H1 (cell line): ENCODE measurements around the gene PTGFR. TPM values are rescaled to one million over a fixed set of nuclear protein-coding genes. Genes with fewer than 3 reads are reported as not detected.

Experiments used
- CTCF ChIA-PET: fragments of 300-600 bp; sonication (Branson Sonifier 250); formaldehyde crosslinking; loops from one replicate; lab custom pipeline; 2021; ENCODE audit not compliant: partially characterized antibody; lab: Charles Lee
- POLR2A ChIA-PET: fragments of 300-600 bp; sonication (Branson Sonifier 250); formaldehyde crosslinking; loops from one replicate; lab custom pipeline; 2021; ENCODE audit warnings: inconsistent platforms; ENCODE audit not compliant: partially characterized antibody; lab: Charles Lee
- DNase-seq, 2 experiments: peaks; one replicate each; pipeline versions ENCODE4 v3.0.0 to v3.0.0-alpha.2; 2010 to 2022; ENCODE audit warnings: low spot score in 2 of 2, low read depth in 1 of 2, mixed read lengths in 1 of 2
- FAIRE-seq: peaks from 2 replicates; lab custom pipeline; 2011; peaks lifted over from hg19 to GRCh38; lab: Jason Lieb, UNC
- H2AFZ ChIP-seq: 2 replicates; pipeline ENCODE4 v1.8.1; 2012; ENCODE audit warnings: low read length, inconsistent platforms
- H2AK5ac ChIP-seq: 2 replicates; pipeline ENCODE4 v1.6.1; 2013; ENCODE audit warnings: low read depth, low read length
- H2BK120ac ChIP-seq: replicated peaks from 2 replicates; pipeline ENCODE3; 2013; ENCODE audit warnings: low read depth, low read length, inconsistent platforms
- H2BK12ac ChIP-seq: 2 replicates; pipeline ENCODE4 v1.6.1; 2013; ENCODE audit warnings: low read depth, low read length
- H2BK15ac ChIP-seq: 2 replicates; pipeline ENCODE4 v1.6.1; 2013; ENCODE audit warnings: low read length
- H2BK20ac ChIP-seq: 2 replicates; pipeline ENCODE4 v1.6.1; 2013; ENCODE audit warnings: low read length
- H2BK5ac ChIP-seq: 2 replicates; pipeline ENCODE4 v1.6.1; 2013; ENCODE audit warnings: low read depth, low read length
- H3K14ac ChIP-seq: 2 replicates; pipeline ENCODE4 v1.6.1; 2013; ENCODE audit warnings: inconsistent platforms; ENCODE audit not compliant: insufficient read length
- H3K18ac ChIP-seq: 2 replicates; pipeline ENCODE4 v1.6.1; 2013; ENCODE audit warnings: low read length; ENCODE audit errors: extremely low read depth
- H3K23ac ChIP-seq: 2 replicates; pipeline ENCODE4 v1.6.1; 2013; ENCODE audit warnings: inconsistent platforms; ENCODE audit not compliant: insufficient read length
- H3K23me2 ChIP-seq: 2 replicates; pipeline ENCODE4 v1.6.1; 2013; ENCODE audit warnings: low read depth, low read length
- H3K27ac ChIP-seq: 2 replicates; pipeline ENCODE4 v1.6.1; 2011; ENCODE audit warnings: low read depth, low read length, inconsistent platforms
- H3K27me3 ChIP-seq, 4 experiments: replicated peaks in 1 of 4; 1 replicate in 1 of 4; 2 replicates in 3 of 4; pipeline versions ENCODE4 v1.6.1 to v1.8.1; 2011 to 2013; ENCODE audit warnings: low read length in 3 of 4, mild to moderate bottlenecking in 3 of 4, inconsistent platforms in 2 of 4, mixed read lengths in 2 of 4, moderate library complexity in 1 of 4; ENCODE audit not compliant: control insufficient read depth in 3 of 4, insufficient read depth in 3 of 4; ENCODE audit errors: extremely low read depth in 1 of 4
- H3K36me3 ChIP-seq, 4 experiments: 2 replicates each; pipeline versions ENCODE4 v1.6.1 to v1.8.1; 2011 to 2013; ENCODE audit warnings: mild to moderate bottlenecking in 4 of 4, low read length in 3 of 4, moderate library complexity in 2 of 4, control low read depth in 1 of 4, inconsistent platforms in 1 of 4; ENCODE audit not compliant: insufficient read depth in 4 of 4, control insufficient read depth in 2 of 4
- H3K4ac ChIP-seq: replicated peaks from 2 replicates; pipeline ENCODE3; 2013; ENCODE audit warnings: low read length, low read depth, mixed read lengths, inconsistent platforms; ENCODE audit not compliant: insufficient read length
- H3K4me1 ChIP-seq, 4 experiments: replicated peaks in 1 of 4; 1 replicate in 1 of 4; 2 replicates in 3 of 4; pipeline versions ENCODE4 v1.6.1 to v1.8.1; 2011 to 2013; ENCODE audit warnings: low read length in 3 of 4, inconsistent platforms in 2 of 4, mixed read lengths in 1 of 4; ENCODE audit not compliant: insufficient read depth in 4 of 4, control insufficient read depth in 3 of 4
- H3K4me2 ChIP-seq, 2 experiments: 2 replicates each; pipeline versions ENCODE4 v1.6.1 to v1.8.1; 2011 to 2013; ENCODE audit warnings: low read depth in 2 of 2, low read length in 2 of 2, control low read depth in 1 of 2, inconsistent platforms in 1 of 2, mild to moderate bottlenecking in 1 of 2; ENCODE audit not compliant: insufficient read depth in 1 of 2
- H3K4me3 ChIP-seq, 4 experiments: fragments of 200-600, 300-600 bp in 1 of 4; sonication (generic), shearing (Covaris generic), sonication (Bioruptor Twin) in 1 of 4; 2 replicates each; pipeline versions ENCODE4 v1.5.1 to v1.8.1; 2011 to 2016; ENCODE audit warnings: low read length in 4 of 4, low read depth in 3 of 4, control low read depth in 2 of 4, inconsistent platforms in 2 of 4, mild to moderate bottlenecking in 2 of 4, mixed read lengths in 1 of 4, moderate library complexity in 1 of 4; ENCODE audit not compliant: insufficient read depth in 2 of 4; ENCODE audit errors: extremely low read depth in 1 of 4
- H3K56ac ChIP-seq: replicated peaks from 2 replicates; pipeline ENCODE3; 2013; ENCODE audit warnings: low read depth, mild to moderate bottlenecking, mixed read lengths, low read length, inconsistent platforms; ENCODE audit not compliant: insufficient read length
- H3K79me1 ChIP-seq: 2 replicates; pipeline ENCODE4 v1.6.1; 2013; ENCODE audit warnings: low read depth, low read length, control low read depth
- H3K79me2 ChIP-seq, 2 experiments: 2 replicates each; pipeline versions ENCODE4 v1.6.1 to v1.8.1; 2012 to 2013; ENCODE audit warnings: low read length in 2 of 2, mild to moderate bottlenecking in 2 of 2, inconsistent platforms in 1 of 2; ENCODE audit not compliant: insufficient read depth in 2 of 2, control insufficient read depth in 1 of 2
- H3K9ac ChIP-seq, 4 experiments: replicated peaks in 1 of 4; 1 replicate in 1 of 4; 2 replicates in 3 of 4; pipeline versions ENCODE4 v1.6.1 to v1.8.1; 2011 to 2013; ENCODE audit warnings: low read depth in 3 of 4, low read length in 3 of 4, control low read depth in 2 of 4, mild to moderate bottlenecking in 2 of 4, moderate library complexity in 2 of 4, inconsistent platforms in 1 of 4; ENCODE audit errors: extremely low read depth in 1 of 4
- H3K9me3 ChIP-seq, 2 experiments: 2 replicates each; pipeline versions ENCODE4 v1.6.1 to v1.8.1; 2012 to 2013; ENCODE audit warnings: mild to moderate bottlenecking in 2 of 2, moderate library complexity in 2 of 2, control low read depth in 1 of 2, inconsistent platforms in 1 of 2, low read depth in 1 of 2, low read length in 1 of 2, mixed read lengths in 1 of 2; ENCODE audit not compliant: insufficient read depth in 2 of 2
- H4K20me1 ChIP-seq, 2 experiments: replicated peaks in 1 of 2; 2 replicates each; pipeline versions ENCODE3 to v1.8.1; 2011 to 2013; ENCODE audit warnings: inconsistent platforms in 2 of 2, low read length in 2 of 2, mild to moderate bottlenecking in 1 of 2; ENCODE audit not compliant: insufficient read depth in 2 of 2, control insufficient read depth in 1 of 2
- H4K5ac ChIP-seq: 2 replicates; pipeline ENCODE4 v1.6.1; 2013; ENCODE audit warnings: low read length, low read depth, mixed read lengths, inconsistent platforms; ENCODE audit not compliant: insufficient read length
- H4K8ac ChIP-seq: 2 replicates; pipeline ENCODE4 v1.8.0; 2013; ENCODE audit warnings: mild to moderate bottlenecking, moderate library complexity, low read length, inconsistent platforms; ENCODE audit not compliant: insufficient read depth; ENCODE audit errors: extremely low read depth
- H4K91ac ChIP-seq: replicated peaks from 2 replicates; pipeline ENCODE3; 2013; ENCODE audit warnings: low read length, mixed read lengths, inconsistent platforms; ENCODE audit not compliant: insufficient read length
- CBX5 ChIP-seq: fragments of 300-800, 300-1000 bp; sonication (generic); IDR thresholded peaks from 2 replicates; pipeline ENCODE4 v1.7.1; 2016; ENCODE audit warnings: antibody characterized with exemption, low read length, low read depth
- CBX8 ChIP-seq: fragments of 300-800, 300-1000 bp; sonication (generic); IDR thresholded peaks from 2 replicates; pipeline ENCODE4 v1.7.1; 2016; ENCODE audit warnings: low read depth, low read length, borderline replicate concordance
- EGR1 ChIP-seq: IDR thresholded peaks from 2 replicates; pipeline ENCODE4 v1.6.1; 2011; ENCODE audit warnings: low read depth, low read length, borderline replicate concordance
- EP300 ChIP-seq, 2 experiments: IDR thresholded peaks; 1 replicate in 1 of 2; 2 replicates in 1 of 2; pipeline ENCODE4 v1.6.1; 2011 to 2012; ENCODE audit warnings: low read depth in 2 of 2, low read length in 2 of 2, mild to moderate bottlenecking in 2 of 2, borderline replicate concordance in 1 of 2, inconsistent platforms in 1 of 2, moderate library complexity in 1 of 2
- EZH2 ChIP-seq: fragments of 200-600 bp; sonication (generic); IDR thresholded peaks from 2 replicates; pipeline ENCODE4 v1.7.1; 2012; ENCODE audit warnings: low read depth, mild to moderate bottlenecking, moderate library complexity, low read length, inconsistent platforms; ENCODE audit not compliant: severe bottlenecking
- POLR2A ChIP-seq, 2 experiments: IDR thresholded peaks; 1 replicate in 1 of 2; 2 replicates in 1 of 2; pipeline ENCODE4 v1.6.1; 2011; ENCODE audit warnings: low read depth in 2 of 2, low read length in 2 of 2, mild to moderate bottlenecking in 2 of 2; ENCODE audit errors: control extremely low read depth in 1 of 2
- RAD21 ChIP-seq, 2 experiments: IDR thresholded peaks in 1 of 2; conservative IDR thresholded peaks in 1 of 2; 2 replicates each; pipeline ENCODE4 v1.6.1; 2011; ENCODE audit warnings: low read depth in 2 of 2, low read length in 2 of 2, improper control_type of control experiment in 1 of 2, inconsistent platforms in 1 of 2, mild to moderate bottlenecking in 1 of 2, moderate library complexity in 1 of 2
- TCF12 ChIP-seq: IDR thresholded peaks from 2 replicates; pipeline ENCODE4 v1.6.1; 2011; ENCODE audit warnings: low read depth, mild to moderate bottlenecking, low read length
- WGBS, 2 experiments: shearing (Covaris generic) in 1 of 2; methylation state at CpG; one replicate each; pipeline versions ENCODE4 v1.1.6 to v1.1.7; 2013 to 2015; ENCODE audit warnings: low lambda C conversion rate in 2 of 2, mixed read lengths in 2 of 2, inconsistent platforms in 1 of 2, low coverage in 1 of 2, missing lambda C conversion rate in 1 of 2; ENCODE audit not compliant: insufficient replicate concordance in 2 of 2, insufficient coverage in 1 of 2, insufficient read length in 1 of 2; ENCODE audit errors: extremely low coverage in 1 of 2, missing lambda C conversion rate in 1 of 2; 5-methylcytosine and 5-hydroxymethylcytosine counted together
- polyA plus RNA-seq, 7 experiments: library from polyadenylated mRNA; depleted of rRNA in 3 of 7; stranded (reverse) in 5 of 7; unstranded in 2 of 7; fragments of >200 nt in 5 of 7; fragments of 200-250 nt in 2 of 7; gene quantifications; 1 replicate in 5 of 7; 2 replicates in 1 of 7; 4 replicates in 1 of 7; pipeline versions ENCODE4 v1.2.1 to v1.2.3, GENCODE V29; 2011 to 2013; ENCODE audit warnings: missing spikeins in 2 of 7, mixed read lengths in 2 of 7
- total RNA-seq: library from RNA; stranded (reverse); fragmentation: NEBNext Ultra II Directional; extraction: Animal tissue kit (Norgen Biotek cat#: 25700); gene quantifications from 2 replicates; pipeline ENCODE4 v1.2.1, GENCODE V29; 2021
- TF ChIP-seq, protein P1 (sequence below): IDR thresholded peaks from 2 replicates; pipeline ENCODE4 v1.6.1; 2012; ENCODE audit warnings: inconsistent platforms

PTGFR gene
- total and polyA plus RNA-seq, 2 of the 8 experiments (the other 6 are each of a cell fraction or from before 2014, with no cell fraction given), result 0.02 TPM; not detected in 1

DNA sequence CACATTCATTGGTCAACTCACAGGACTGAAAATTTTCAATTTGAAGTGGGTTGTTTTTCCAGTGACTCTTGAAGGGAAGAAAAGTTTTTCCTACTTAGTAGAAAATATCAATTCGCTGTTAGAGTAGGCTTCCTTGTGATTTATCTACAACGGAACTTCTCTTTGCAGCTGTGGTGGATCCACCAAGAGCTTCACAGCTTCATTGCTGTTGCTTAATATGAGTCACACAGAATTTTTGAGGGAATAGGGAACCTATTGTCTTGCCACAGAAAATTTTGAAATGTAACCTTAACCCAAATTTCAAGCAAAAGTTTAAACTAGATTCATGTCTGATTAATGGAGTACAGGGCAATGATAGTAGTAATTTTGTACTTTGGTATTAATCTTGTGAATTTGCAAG is 71.1 kb downstream of the PTGFR start:
- POLR2A ChIA-PET, result no interaction called here
- H2BK20ac ChIP-seq, result no peak overlapping the region
- no peak for FAIRE-seq

More for the DNA sequence above, 71.1 kb downstream of the PTGFR start:
- H3K4me3 ChIP-seq, result no peak overlapping the region
- no peak for TF ChIP-seq RAD21 (IDR thresholded peaks at IDR 0.05 in 1 of 2, conservative IDR thresholded peaks at IDR 0.05 in 1 of 2; ENCODE audit: low read depth in 2 of 2, low read length in 2 of 2)
- TF ChIP-seq EGR1, result no peak
- no peak for TF ChIP-seq POLR2A (IDR thresholded peaks at IDR 0.05; ENCODE audit: control extremely low read depth in 1 of 2, low read depth in 2 of 2, low read length in 2 of 2)
- no peak for TF ChIP-seq CBX5
- TF ChIP-seq EP300 (IDR thresholded peaks at IDR 0.05; ENCODE audit: borderline replicate concordance in 1 of 2, low read depth in 2 of 2, low read length in 2 of 2), result no peak
- TF ChIP-seq, protein P1, sequence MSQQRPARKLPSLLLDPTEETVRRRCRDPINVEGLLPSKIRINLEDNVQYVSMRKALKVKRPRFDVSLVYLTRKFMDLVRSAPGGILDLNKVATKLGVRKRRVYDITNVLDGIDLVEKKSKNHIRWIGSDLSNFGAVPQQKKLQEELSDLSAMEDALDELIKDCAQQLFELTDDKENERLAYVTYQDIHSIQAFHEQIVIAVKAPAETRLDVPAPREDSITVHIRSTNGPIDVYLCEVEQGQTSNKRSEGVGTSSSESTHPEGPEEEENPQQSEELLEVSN, result no peak
- TF ChIP-seq EZH2, result no peak
- no peak for TF ChIP-seq CBX8
- no peak for TF ChIP-seq TCF12
- TF ChIP-seq, all 59 proteins: peak for 0
- Histone ChIP-seq H2BK12ac (no peak overlapping the region), H3K4ac (no peak overlapping the region), H3K9me3 (no peaks in the 10 kb centered on the region), H3K27ac (no peak overlapping the region), H2BK5ac (no peak overlapping the region), H3K18ac (no peak overlapping the region), H3K4me1 (no peaks in the 10 kb centered on the region), H2BK15ac (no peak overlapping the region), H2BK120ac (no peak overlapping the region), H3K79me1 (no peaks in the 10 kb centered on the region), H3K9ac (no peak overlapping the region), H4K91ac (no peak overlapping the region), H3K23me2 (no peaks in the 10 kb centered on the region), H3K56ac (no peak overlapping the region), H3K14ac (no peak overlapping the region), H3K4me2 (no peak overlapping the region), H4K5ac (no peak overlapping the region), H4K20me1 (no peaks in the 10 kb centered on the region), H2AK5ac (no peak overlapping the region), H3K36me3 (no peaks in the 10 kb centered on the region), H3K27me3 (no peaks in the 10 kb centered on the region), H2AFZ (no peak overlapping the region), H4K8ac (no peak overlapping the region), H3K23ac (no peak overlapping the region), H3K79me2 (no peaks in the 10 kb centered on the region)
- CTCF ChIA-PET, result no interaction called here
- 93% methylated on average over 2 of the region's 2 CpGs; no CpG with 5 or more reads in 1 of the 2 experiments for WGBS, 2 experiments
- DNase-seq, result no peak
